Stimulated activated naive B cell treated with anti-CD40 and anti-IgM and Interleukin-4, amounts not matched to agents 10 μg/mL and 1 μg/mL and 100 μg/mL, for 72 hours (primary cell): ENCODE data around the gene TDRD3.

Experiments used
- ATAC-seq, 2 donors: fragments of 150-1000 bp; cut with Tn5 transposase; replicated peaks; 2 replicates each; pipeline ENCODE4 v1.10.0; 2021; ENCODE audit warnings: moderate library complexity in 1 of 2
- DNase-seq: peaks from one replicate; pipeline ENCODE4 v3.0.0; 2021
- H3K27ac Mint-ChIP-seq: one replicate; pipeline ENCODE4 v1.8.0; 2022; ENCODE audit warnings: mild to moderate bottlenecking, mixed read lengths
- H3K27me3 Mint-ChIP-seq, 2 donors: one replicate each; pipeline ENCODE4 v1.8.0; 2022; ENCODE audit warnings: mixed read lengths in 2 of 2
- H3K36me3 Mint-ChIP-seq, 2 donors: one replicate each; pipeline ENCODE4 v1.8.0; 2022; ENCODE audit warnings: mixed read lengths in 2 of 2, mild to moderate bottlenecking in 1 of 2
- H3K4me1 Mint-ChIP-seq, 2 donors: one replicate each; pipeline ENCODE4 v1.8.0; 2022; ENCODE audit warnings: mixed read lengths in 2 of 2, mild to moderate bottlenecking in 1 of 2
- H3K4me3 Mint-ChIP-seq, 2 donors: one replicate each; pipeline ENCODE4 v1.8.0; 2022; ENCODE audit warnings: mild to moderate bottlenecking in 2 of 2, mixed read lengths in 2 of 2, moderate library complexity in 1 of 2
- H3K9me3 Mint-ChIP-seq, 2 donors: one replicate each; pipeline ENCODE4 v1.8.0; 2022; ENCODE audit warnings: mixed read lengths in 2 of 2, mild to moderate bottlenecking in 1 of 2

Gene TDRD3

DNA sequence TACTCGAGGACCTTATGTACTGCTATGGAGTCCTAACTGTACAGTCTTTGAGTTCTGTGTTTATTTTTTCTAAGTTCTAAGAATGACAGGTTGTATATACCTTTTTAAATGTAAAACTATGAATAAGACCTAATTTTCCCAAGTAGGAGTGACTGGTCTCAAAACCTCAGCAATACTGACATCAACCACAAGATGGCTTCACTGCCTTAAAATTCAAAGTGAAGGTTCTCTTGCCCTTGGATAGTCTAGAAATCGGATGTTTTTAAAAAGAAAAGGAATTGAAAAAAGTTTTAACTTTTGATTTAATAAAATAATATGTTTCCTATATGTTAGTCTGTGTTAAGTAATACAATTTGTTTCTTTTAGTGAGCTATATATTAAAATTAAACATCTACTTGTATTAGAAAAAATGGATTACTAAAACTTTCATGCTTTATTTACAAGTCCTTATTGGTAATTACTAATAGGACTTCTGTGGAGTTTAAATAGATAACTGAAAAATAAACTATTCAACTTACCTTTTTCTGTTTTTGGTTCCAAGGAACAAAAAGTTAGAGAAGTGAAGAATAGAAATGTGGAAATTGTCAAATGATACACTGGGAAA is 52.0 kb downstream of the TDRD3 start:
- H3K4me3 Mint-ChIP-seq, result no peak overlapping the region
- ATAC-seq (peak in 1 of 2 donors; percentile 58), DNase-seq (no peak)
- H3K27ac Mint-ChIP-seq, result no peak overlapping the region
- H3K4me1 Mint-ChIP-seq, result no peaks in the 10 kb centered on the region
- no peaks in the 10 kb centered on the region for H3K27me3 Mint-ChIP-seq
- no peaks in the 10 kb centered on the region for H3K9me3 Mint-ChIP-seq
- peaks cover 0 to 4% of the 10 kb centered on the region in 2 donors for H3K36me3 Mint-ChIP-seq

GRCh38 chr13:60453490-60453889 is 56.5 kb downstream of the TDRD3 start:
- ATAC-seq, result no peak
- Mint-ChIP-seq H3K36me3 (peaks cover 2 to 5% of the 10 kb centered on the region in 2 donors), H3K27ac (no peak overlapping the region), H3K9me3 (no peaks in the 10 kb centered on the region), H3K4me3 (no peak overlapping the region), H3K27me3 (no peaks in the 10 kb centered on the region), H3K4me1 (no peaks in the 10 kb centered on the region)
- no peak for DNase-seq

DNA sequence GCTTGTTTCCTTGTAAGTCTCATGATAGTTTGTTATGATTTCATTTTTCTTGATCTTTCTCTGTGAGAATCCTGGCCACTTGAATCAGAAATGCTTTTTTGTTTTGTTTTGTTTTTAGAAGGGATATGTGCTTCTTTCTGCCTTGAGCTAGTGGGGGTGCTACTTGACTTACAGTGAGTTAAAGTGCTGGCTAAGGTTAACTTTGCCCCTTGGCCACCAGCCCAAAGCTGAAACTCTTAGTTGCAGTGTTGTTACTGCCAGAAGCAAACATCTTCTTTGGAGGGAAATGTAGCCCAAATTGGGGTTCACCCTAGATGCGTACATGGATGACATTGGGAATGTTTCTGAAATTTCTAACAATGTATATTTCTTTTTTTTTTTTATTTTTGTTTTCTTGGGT is 57.4 kb downstream of the TDRD3 start:
- peaks cover 2 to 5% of the 10 kb centered on the region in 2 donors for H3K36me3 Mint-ChIP-seq
- H3K9me3 Mint-ChIP-seq, result no peaks in the 10 kb centered on the region

DNA sequence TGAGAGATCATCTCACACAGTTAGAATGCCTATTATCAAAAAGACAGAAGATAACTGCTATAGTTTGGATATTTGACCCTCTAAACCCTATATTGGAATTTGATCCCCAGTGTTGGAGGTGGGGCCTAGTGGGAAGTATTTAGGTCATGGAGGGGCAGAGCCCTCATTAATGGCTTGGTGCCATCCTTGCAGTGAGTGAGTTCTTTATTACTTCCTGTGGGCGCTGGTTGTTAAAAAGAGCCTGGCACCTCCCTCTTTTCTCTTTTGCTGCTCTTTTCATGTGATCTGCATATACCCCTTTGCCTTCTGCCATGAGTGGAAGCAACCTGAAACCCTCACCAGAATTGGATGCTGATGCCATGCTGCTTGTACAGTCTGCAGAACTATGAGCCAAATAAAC is 66.8 kb downstream of the TDRD3 start:
- DNase-seq (no peak), ATAC-seq (no peak)
- Mint-ChIP-seq H3K36me3 (peaks cover 18 to 36% of the 10 kb centered on the region in 2 donors), H3K4me1 (peaks cover 0 to 2% of the 10 kb centered on the region in 2 donors), H3K27ac (no peak overlapping the region), H3K9me3 (no peaks in the 10 kb centered on the region), H3K4me3 (no peak overlapping the region), H3K27me3 (no peaks in the 10 kb centered on the region)

More for the DNA sequence above, 57.4 kb downstream of the TDRD3 start:
- no peaks in the 10 kb centered on the region for H3K4me1 Mint-ChIP-seq
- DNase-seq (no peak), ATAC-seq (no peak)
- H3K27me3 Mint-ChIP-seq, result no peaks in the 10 kb centered on the region
- no peak overlapping the region for H3K4me3 Mint-ChIP-seq
- H3K27ac Mint-ChIP-seq, result no peak overlapping the region

GRCh38 chr13:60467098-60467497 is 70.1 kb downstream of the TDRD3 start:
- ATAC-seq (no peak), DNase-seq (no peak)
- Mint-ChIP-seq H3K27ac (no peak overlapping the region), H3K36me3 (peaks cover 17 to 43% of the 10 kb centered on the region in 2 donors), H3K4me3 (no peak overlapping the region), H3K27me3 (no peaks in the 10 kb centered on the region), H3K9me3 (no peaks in the 10 kb centered on the region), H3K4me1 (peaks cover 0 to 2% of the 10 kb centered on the region in 2 donors)

GRCh38 chr13:60479273-60479672 is 82.3 kb downstream of the TDRD3 start:
- H3K9me3 Mint-ChIP-seq, result peaks cover 19 to 23% of the 10 kb centered on the region in 2 donors
- no peak for DNase-seq
- no peak overlapping the region for H3K4me3 Mint-ChIP-seq
- ATAC-seq, result no peak
- peaks cover 56 to 79% of the 10 kb centered on the region in 2 donors for H3K36me3 Mint-ChIP-seq
- no peak overlapping the region for H3K27ac Mint-ChIP-seq
- no peaks in the 10 kb centered on the region for H3K4me1 Mint-ChIP-seq
- H3K27me3 Mint-ChIP-seq, result no peaks in the 10 kb centered on the region

GRCh38 chr13:60482012-60482411 is 85.0 kb downstream of the TDRD3 start:
- H3K36me3 Mint-ChIP-seq, result peaks cover 44 to 70% of the 10 kb centered on the region in 2 donors
- DNase-seq, result no peak
- H3K9me3 Mint-ChIP-seq, result peaks cover 13 to 16% of the 10 kb centered on the region in 2 donors
- H3K27me3 Mint-ChIP-seq, result no peaks in the 10 kb centered on the region
- no peaks in the 10 kb centered on the region for H3K4me1 Mint-ChIP-seq
- H3K27ac Mint-ChIP-seq, result no peak overlapping the region
- no peak overlapping the region for H3K4me3 Mint-ChIP-seq
- no peak for ATAC-seq

GRCh38 chr13:60484865-60485264 is 87.8 kb downstream of the TDRD3 start:
- Mint-ChIP-seq H3K4me3 (no peak overlapping the region), H3K4me1 (no peaks in the 10 kb centered on the region), H3K27ac (no peak overlapping the region), H3K9me3 (peaks cover 9% of the 10 kb centered on the region in 2 donors), H3K36me3 (peaks cover 43 to 65% of the 10 kb centered on the region in 2 donors), H3K27me3 (no peaks in the 10 kb centered on the region)
- no peak for ATAC-seq
- no peak for DNase-seq

- DNase-seq (no peak), ATAC-seq (peak in 1 of 2 donors; percentile 33)
- Mint-ChIP-seq H3K27me3 (no peaks in the 10 kb centered on the region), H3K4me3 (no peak overlapping the region), H3K36me3 (peaks cover 42 to 70% of the 10 kb centered on the region in 2 donors), H3K9me3 (peaks cover 0 to 1% of the 10 kb centered on the region in 2 donors), H3K4me1 (no peaks in the 10 kb centered on the region), H3K27ac (no peak overlapping the region)
These were observed 94.5 kb downstream of the TDRD3 start for GRCh38 chr13:60491531-60491930.

GRCh38 chr13:60492187-60492586 is 95.2 kb downstream of the TDRD3 start:
- Mint-ChIP-seq H3K9me3 (peaks cover 3% of the 10 kb centered on the region in 2 donors), H3K27ac (no peak overlapping the region), H3K27me3 (no peaks in the 10 kb centered on the region), H3K4me3 (no peak overlapping the region), H3K4me1 (no peaks in the 10 kb centered on the region), H3K36me3 (peaks cover 45 to 70% of the 10 kb centered on the region in 2 donors)
- DNase-seq (no peak), ATAC-seq (no peak)

DNA sequence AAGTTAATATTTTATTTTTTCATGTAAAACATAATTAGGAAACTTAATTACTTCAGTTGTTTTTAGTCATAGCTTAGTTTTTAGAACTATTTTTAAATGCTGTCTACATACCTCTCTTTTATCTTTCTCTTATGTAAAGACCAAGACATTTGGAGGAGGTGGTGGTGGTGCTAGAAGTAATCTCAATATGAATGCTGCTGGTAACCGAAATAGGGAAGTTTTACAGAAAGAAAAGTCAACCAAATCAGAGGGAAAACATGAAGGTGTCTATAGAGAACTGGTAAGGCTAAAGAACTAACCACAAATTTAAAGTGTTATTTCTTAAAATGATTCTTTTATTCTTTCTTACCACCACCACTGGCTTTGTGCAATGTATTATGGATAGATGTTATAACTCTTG is 97.3 kb downstream of the TDRD3 start:
- ATAC-seq (peak; percentile 66 to 82), DNase-seq (no peak)
- Mint-ChIP-seq H3K4me3 (no peak overlapping the region), H3K27me3 (no peaks in the 10 kb centered on the region), H3K36me3 (peaks cover 51 to 75% of the 10 kb centered on the region in 2 donors), H3K9me3 (peaks cover 2 to 3% of the 10 kb centered on the region in 2 donors), H3K4me1 (no peaks in the 10 kb centered on the region), H3K27ac (no peak overlapping the region)

GRCh38 chr13:60501236-60501635 is 104.2 kb downstream of the TDRD3 start:
- DNase-seq (no peak), ATAC-seq (no peak)
- no peaks in the 10 kb centered on the region for H3K27me3 Mint-ChIP-seq
- H3K36me3 Mint-ChIP-seq, result peaks cover 71 to 83% of the 10 kb centered on the region in 2 donors
- H3K4me3 Mint-ChIP-seq, result no peak overlapping the region
- H3K9me3 Mint-ChIP-seq, result peaks cover 18 to 23% of the 10 kb centered on the region in 2 donors
- H3K27ac Mint-ChIP-seq, result no peak overlapping the region
- H3K4me1 Mint-ChIP-seq, result no peaks in the 10 kb centered on the region

- DNase-seq (no peak), ATAC-seq (no peak)
- no peaks in the 10 kb centered on the region for H3K4me1 Mint-ChIP-seq
- H3K9me3 Mint-ChIP-seq, result peaks cover 18 to 26% of the 10 kb centered on the region in 2 donors
- peaks cover 50 to 51% of the 10 kb centered on the region in 2 donors for H3K36me3 Mint-ChIP-seq
- H3K4me3 Mint-ChIP-seq, result no peak overlapping the region
- no peak overlapping the region for H3K27ac Mint-ChIP-seq
- no peaks in the 10 kb centered on the region for H3K27me3 Mint-ChIP-seq
These were observed 112.8 kb downstream of the TDRD3 start for GRCh38 chr13:60509601-60510386.

GRCh38 chr13:60511637-60512036 is 114.6 kb downstream of the TDRD3 start:
- peaks cover 47 to 50% of the 10 kb centered on the region in 2 donors for H3K36me3 Mint-ChIP-seq
- no peak overlapping the region for H3K27ac Mint-ChIP-seq
- DNase-seq (no peak), ATAC-seq (no peak)
- H3K9me3 Mint-ChIP-seq, result peaks cover 14 to 20% of the 10 kb centered on the region in 2 donors
- H3K27me3 Mint-ChIP-seq, result no peaks in the 10 kb centered on the region
- no peak overlapping the region for H3K4me3 Mint-ChIP-seq
- no peaks in the 10 kb centered on the region for H3K4me1 Mint-ChIP-seq

DNA sequence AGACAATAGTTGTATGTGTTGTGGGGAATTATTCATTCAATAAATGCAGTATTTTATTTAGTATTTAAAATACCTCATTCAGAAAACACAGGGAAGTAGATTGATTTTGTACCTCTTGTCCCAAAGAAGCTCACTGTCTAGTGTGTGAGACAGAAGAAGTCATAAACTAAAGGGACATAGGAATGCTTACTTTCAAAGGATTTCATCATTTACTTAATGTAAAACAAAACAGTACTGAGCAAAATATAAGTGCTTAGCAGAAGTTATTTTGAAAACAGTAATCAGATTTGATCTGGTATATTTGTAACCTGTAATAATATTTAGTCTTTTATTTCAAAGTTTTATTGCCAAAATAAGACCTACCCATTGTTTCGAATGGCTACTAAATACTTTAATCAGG is 117.9 kb downstream of the TDRD3 start:
- no peak overlapping the region for H3K27ac Mint-ChIP-seq
- no peaks in the 10 kb centered on the region for H3K4me1 Mint-ChIP-seq
- no peak for DNase-seq
- no peak for ATAC-seq
- H3K4me3 Mint-ChIP-seq, result no peak overlapping the region
- H3K27me3 Mint-ChIP-seq, result no peaks in the 10 kb centered on the region
- H3K9me3 Mint-ChIP-seq, result peaks cover 8 to 20% of the 10 kb centered on the region in 2 donors
- peaks cover 41 to 51% of the 10 kb centered on the region in 2 donors for H3K36me3 Mint-ChIP-seq
